Natural killer cell (primary cell): Measurements from ENCODE around the gene INSRR. TPM values are rescaled to one million over a fixed set of nuclear protein-coding genes. Genes with fewer than 3 reads are reported as not detected.

Experiments used
- ATAC-seq, 3 donors: fragments of 150-1000 bp in 2 of 3; fragments of 200-7000 bp in 1 of 3; cut with Tn5 transposase; 1 replicate in 1 of 3; 2 replicates in 2 of 3; pipeline ENCODE4 v1.10.0; 2021; ENCODE audit warnings: mild to moderate bottlenecking in 2 of 3, moderate library complexity in 2 of 3
- DNase-seq, 2 donors: peaks; one replicate each; pipeline versions ENCODE4 v3.0.0 to v3.0.0-alpha.2; 2013 to 2021; ENCODE audit warnings: mixed read lengths in 1 of 2
- H3K27ac ChIP-seq: one replicate; pipeline ENCODE4 v1.5.1; 2013; ENCODE audit warnings: mild to moderate bottlenecking, low read length
- H3K27me3 ChIP-seq: one replicate; pipeline ENCODE4 v1.6.1; 2013; ENCODE audit warnings: low read length; ENCODE audit not compliant: control insufficient read depth, insufficient read depth
- H3K36me3 ChIP-seq: one replicate; pipeline ENCODE4 v1.6.1; 2013; ENCODE audit warnings: low read length; ENCODE audit not compliant: control insufficient read depth, insufficient read depth
- H3K4me1 ChIP-seq: one replicate; pipeline ENCODE4 v1.6.1; 2013; ENCODE audit warnings: low read length; ENCODE audit not compliant: control insufficient read depth, insufficient read depth
- H3K4me3 ChIP-seq: one replicate; pipeline ENCODE4 v1.5.1; 2013; ENCODE audit warnings: low read length
- H3K9me3 ChIP-seq: one replicate; pipeline ENCODE4 v1.6.1; 2013; ENCODE audit warnings: low read length; ENCODE audit not compliant: control insufficient read depth, insufficient read depth
- H3K27ac Mint-ChIP-seq, 2 donors: one replicate each; pipeline ENCODE4 v1.8.0; 2022; ENCODE audit warnings: mild to moderate bottlenecking in 2 of 2, mixed read lengths in 2 of 2, moderate library complexity in 1 of 2
- H3K27me3 Mint-ChIP-seq, 2 donors: one replicate each; pipeline ENCODE4 v1.8.0; 2022; ENCODE audit warnings: low read depth in 2 of 2, mixed read lengths in 2 of 2
- H3K36me3 Mint-ChIP-seq: one replicate; pipeline ENCODE4 v1.8.0; 2022; ENCODE audit warnings: mixed read lengths
- H3K4me1 Mint-ChIP-seq, 2 donors: one replicate each; pipeline ENCODE4 v1.8.0; 2022; ENCODE audit warnings: mixed read lengths in 2 of 2
- H3K4me3 Mint-ChIP-seq: one replicate; pipeline ENCODE4 v1.8.0; 2022; ENCODE audit warnings: mild to moderate bottlenecking, moderate library complexity, mixed read lengths
- H3K9me3 Mint-ChIP-seq, 2 donors: one replicate each; pipeline ENCODE4 v1.8.0; 2022; ENCODE audit warnings: mixed read lengths in 2 of 2
- WGBS: methylation state at CpG from one replicate; pipeline ENCODE4 v1.1.7; 2013; ENCODE audit warnings: missing lambda C conversion rate; ENCODE audit not compliant: insufficient coverage; 5-methylcytosine and 5-hydroxymethylcytosine counted together
- intact Hi-C: fragments of 100-400 bp; cut with micrococcal nuclease; formaldehyde crosslinking; loops from one replicate; pipeline ENCODE4 v1.14.2; 2022
- total RNA-seq, 4 donors: library from RNA; stranded (reverse); fragments of 120-200 nt in 1 of 4; gene quantifications; one replicate each; pipeline versions ENCODE4 v1.2.3 to v1.2.4, GENCODE V29; 2013 to 2022
- TF ChIP-seq, protein P1 (sequence below): fragments of 200-600 bp; IDR thresholded peaks from one replicate; pipeline ENCODE4 v1.8.0; 2022; ENCODE audit warnings: antibody characterized with exemption

INSRR gene
- total RNA-seq, 3 donors from 2014 or later (not counting 1 experiment from before 2014, with no cell fraction given) = 0.10 to 0.18 (median 0.14) TPM

- TF ChIP-seq, protein P1, sequence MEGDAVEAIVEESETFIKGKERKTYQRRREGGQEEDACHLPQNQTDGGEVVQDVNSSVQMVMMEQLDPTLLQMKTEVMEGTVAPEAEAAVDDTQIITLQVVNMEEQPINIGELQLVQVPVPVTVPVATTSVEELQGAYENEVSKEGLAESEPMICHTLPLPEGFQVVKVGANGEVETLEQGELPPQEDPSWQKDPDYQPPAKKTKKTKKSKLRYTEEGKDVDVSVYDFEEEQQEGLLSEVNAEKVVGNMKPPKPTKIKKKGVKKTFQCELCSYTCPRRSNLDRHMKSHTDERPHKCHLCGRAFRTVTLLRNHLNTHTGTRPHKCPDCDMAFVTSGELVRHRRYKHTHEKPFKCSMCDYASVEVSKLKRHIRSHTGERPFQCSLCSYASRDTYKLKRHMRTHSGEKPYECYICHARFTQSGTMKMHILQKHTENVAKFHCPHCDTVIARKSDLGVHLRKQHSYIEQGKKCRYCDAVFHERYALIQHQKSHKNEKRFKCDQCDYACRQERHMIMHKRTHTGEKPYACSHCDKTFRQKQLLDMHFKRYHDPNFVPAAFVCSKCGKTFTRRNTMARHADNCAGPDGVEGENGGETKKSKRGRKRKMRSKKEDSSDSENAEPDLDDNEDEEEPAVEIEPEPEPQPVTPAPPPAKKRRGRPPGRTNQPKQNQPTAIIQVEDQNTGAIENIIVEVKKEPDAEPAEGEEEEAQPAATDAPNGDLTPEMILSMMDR = no peak
- DNase-seq = no peak
- no peaks in the 10 kb centered on the region for H3K27me3 ChIP-seq
- H3K9me3 ChIP-seq = no peaks in the 10 kb centered on the region
- Mint-ChIP-seq H3K27me3 (peaks cover 0 to 9% of the 10 kb centered on the region in 2 donors), H3K27ac (peak overlapping the region in 1 of 2 donors; percentile 27), H3K9me3 (no peaks in the 10 kb centered on the region), H3K36me3 (no peaks in the 10 kb centered on the region), H3K4me1 (peaks cover 9 to 36% of the 10 kb centered on the region in 2 donors), H3K4me3 (no peak overlapping the region)
- no peak overlapping the region for H3K27ac ChIP-seq
- WGBS = 85% methylated on average over 2 of the region's 3 CpGs
- H3K4me3 ChIP-seq = no peak overlapping the region
- no peaks in the 10 kb centered on the region for H3K36me3 ChIP-seq
- intact Hi-C loops = no loop called here
- peaks cover 8% of the 10 kb centered on the region for H3K4me1 ChIP-seq
- ATAC-seq = no peak
These were observed 24.6 kb downstream of the INSRR start for GRCh38 chr1:156834322-156834721.

GRCh38 chr1:156833603-156834002, 25.3 kb downstream of the INSRR start:
- Histone ChIP-seq H3K9me3 (no peaks in the 10 kb centered on the region), H3K4me1 (peaks cover under 1% of the 10 kb centered on the region), H3K4me3 (no peak overlapping the region), H3K36me3 (no peaks in the 10 kb centered on the region), H3K27me3 (no peaks in the 10 kb centered on the region), H3K27ac (no peak overlapping the region)
- 64% methylated on average over 2 of the region's 2 CpGs for WGBS
- H3K9me3 Mint-ChIP-seq = no peaks in the 10 kb centered on the region
- DNase-seq = peak in 1 of 2 donors; percentile 55
- H3K36me3 Mint-ChIP-seq = no peaks in the 10 kb centered on the region
- H3K4me1 Mint-ChIP-seq = peaks cover 6 to 29% of the 10 kb centered on the region in 2 donors
- peaks cover 0 to 6% of the 10 kb centered on the region in 2 donors for H3K27me3 Mint-ChIP-seq
- TF ChIP-seq, protein P1 = no peak
- intact Hi-C loops = no loop called here
- H3K27ac Mint-ChIP-seq = peak overlapping the region in 1 of 2 donors; percentile 27
- ATAC-seq = peak in 2 of 3 donors; percentile 43 to 56
- H3K4me3 Mint-ChIP-seq = no peak overlapping the region

DNA sequence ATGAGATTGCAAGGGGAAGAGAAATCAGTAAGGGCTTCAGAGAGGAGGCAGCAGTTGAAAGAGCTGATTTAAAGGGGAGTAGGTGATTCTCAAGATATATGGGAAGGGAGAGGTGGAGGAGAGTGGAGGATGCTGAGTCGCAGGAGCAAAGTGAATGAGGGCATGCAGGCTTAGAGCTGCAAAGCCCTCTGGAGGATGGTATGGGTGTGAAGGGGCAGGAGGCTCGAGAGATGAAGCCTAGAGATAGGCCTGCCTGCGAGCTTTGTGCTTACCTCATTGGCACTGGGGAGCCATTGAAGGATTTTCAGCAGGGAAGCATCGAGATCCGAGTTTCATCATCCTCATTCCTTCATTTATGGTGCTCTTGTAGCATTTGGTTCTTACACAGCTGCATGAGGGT, 26.5 kb downstream of the INSRR start:
- H3K4me3 Mint-ChIP-seq = no peak overlapping the region
- H3K27me3 ChIP-seq = no peaks in the 10 kb centered on the region
- TF ChIP-seq, protein P1 = no peak
- no peaks in the 10 kb centered on the region for H3K36me3 Mint-ChIP-seq
- no peaks in the 10 kb centered on the region for H3K9me3 Mint-ChIP-seq
- H3K4me1 ChIP-seq = no peaks in the 10 kb centered on the region
- H3K36me3 ChIP-seq = no peaks in the 10 kb centered on the region
- H3K9me3 ChIP-seq = no peaks in the 10 kb centered on the region
- DNase-seq (no peak), ATAC-seq (no peak)
- no peak overlapping the region for H3K27ac ChIP-seq
- peaks cover 5 to 27% of the 10 kb centered on the region in 2 donors for H3K4me1 Mint-ChIP-seq
- H3K27me3 Mint-ChIP-seq = peaks cover 0 to 6% of the 10 kb centered on the region in 2 donors
- intact Hi-C loops = no loop called here
- H3K27ac Mint-ChIP-seq = no peak overlapping the region
- WGBS = 88% methylated on average over 5 of the region's 5 CpGs
- no peak overlapping the region for H3K4me3 ChIP-seq
